Peyer's patch (tissue), 4 donors: ENCODE measurements around the gene GSTP1.

Source experiments
- CTCF ChIP-seq, 6 experiments: fragments of 450-650 bp in 4 of 6; fragments of 200-600 bp in 2 of 6; sonication (generic) in 1 of 6; IDR thresholded peaks; one replicate each; pipeline ENCODE4 v1.5.1; 2017 to 2019; ENCODE audit warnings: antibody characterized with exemption in 6 of 6, mild to moderate bottlenecking in 3 of 6, moderate library complexity in 1 of 6
- POLR2A ChIP-seq, 2 donors: fragments of 450-650 bp; IDR thresholded peaks; one replicate each; pipeline ENCODE4 v1.5.1; 2017; ENCODE audit warnings: antibody characterized with exemption in 2 of 2, mild to moderate bottlenecking in 2 of 2, moderate library complexity in 2 of 2

- no peak for TF ChIP-seq CTCF (IDR thresholded peaks at IDR 0.05)
- TF ChIP-seq POLR2A (IDR thresholded peaks at IDR 0.05), result no peak
These were observed 20.5 kb upstream of the GSTP1 start for GRCh38 chr11:67562963-67563704.
